Caco-2 (cell line): ENCODE results near the gene RNGTT. TPM values are rescaled to one million over a fixed set of nuclear protein-coding genes. Genes with fewer than 3 reads are reported as not detected.

Experiments
- BruUV-seq: library from RNA; stranded (reverse); fragments of 400-500 nt; replicated peaks from 2 replicates; lab custom pipeline; 2021; lab: Mats Ljungman, UMichigan
- CTCF ChIA-PET: fragments of 300-600 bp; sonication (Branson Sonifier 250); formaldehyde crosslinking; loops from one replicate; lab custom pipeline; 2022; ENCODE audit warnings: antibody characterized with exemption; lab: Charles Lee
- POLR2A ChIA-PET: fragments of 300-600 bp; sonication (Branson Sonifier 250); formaldehyde crosslinking; loops from one replicate; lab custom pipeline; 2022; ENCODE audit warnings: antibody characterized with exemption; lab: Charles Lee
- DNase-seq, 2 experiments: peaks; one replicate each; pipeline versions ENCODE4 v3.0.0 to v3.0.0-alpha.2; 2020 to 2022
- H3K27me3 ChIP-seq: replicated peaks from 2 replicates; pipeline ENCODE4 v1.6.0; 2011; ENCODE audit warnings: low read length; ENCODE audit not compliant: control insufficient read depth, insufficient read depth
- H3K36me3 ChIP-seq: 2 replicates; pipeline ENCODE4 v1.5.1; 2011; ENCODE audit warnings: low read length; ENCODE audit not compliant: control insufficient read depth, insufficient read depth
- H3K4me1 ChIP-seq: fragments of 250-450 bp; sonication (Bioruptor Pico); 2 replicates; pipeline ENCODE4 v1.5.1; 2020; ENCODE audit warnings: mild to moderate bottlenecking
- H3K4me3 ChIP-seq: 2 replicates; pipeline ENCODE4 v1.5.1; 2011; ENCODE audit warnings: low read depth, mild to moderate bottlenecking, control low read depth, low read length
- H3K9me3 ChIP-seq: fragments of 250-450 bp; sonication (Bioruptor Pico); 2 replicates; pipeline ENCODE4 v1.5.1; 2020; ENCODE audit warnings: mild to moderate bottlenecking, moderate library complexity
- H3K27ac Mint-ChIP-seq: one replicate; pipeline ENCODE4 v1.8.0; 2022; ENCODE audit warnings: mixed read lengths; ENCODE audit not compliant: unreplicated experiment
- H3K27me3 Mint-ChIP-seq: one replicate; pipeline ENCODE4 v1.8.0; 2022; ENCODE audit warnings: mixed read lengths; ENCODE audit not compliant: insufficient read depth, unreplicated experiment
- H3K36me3 Mint-ChIP-seq: one replicate; pipeline ENCODE4 v1.8.0; 2022; ENCODE audit warnings: mild to moderate bottlenecking, mixed read lengths; ENCODE audit not compliant: insufficient read depth, unreplicated experiment
- H3K4me1 Mint-ChIP-seq: one replicate; pipeline ENCODE4 v1.8.0; 2022; ENCODE audit warnings: low read depth, mixed read lengths; ENCODE audit not compliant: unreplicated experiment
- H3K4me3 Mint-ChIP-seq: one replicate; pipeline ENCODE4 v1.8.0; 2022; ENCODE audit warnings: mild to moderate bottlenecking, moderate library complexity, mixed read lengths; ENCODE audit not compliant: unreplicated experiment
- H3K9me3 Mint-ChIP-seq: one replicate; pipeline ENCODE4 v1.8.0; 2022; ENCODE audit warnings: mixed read lengths; ENCODE audit not compliant: unreplicated experiment
- intact Hi-C: fragments of 100-400 bp; cut with micrococcal nuclease; formaldehyde crosslinking; loops from one replicate; pipeline ENCODE4 v1.10.0; 2022; ENCODE audit not compliant: unreplicated experiment
- total RNA-seq: library from RNA; stranded (reverse); gene quantifications from 2 replicates; pipeline ENCODE4 v1.2.3, GENCODE V29; 2022
- TF ChIP-seq, protein P1 (sequence below), 2 experiments: fragments of 200-600 bp in 1 of 2; IDR thresholded peaks; 1 replicate in 1 of 2; 2 replicates in 1 of 2; pipeline versions ENCODE4 v1.5.1 to v1.8.0; 2011 to 2022; ENCODE audit warnings: antibody characterized with exemption in 1 of 2, control low read depth in 1 of 2, inconsistent platforms in 1 of 2, low read depth in 1 of 2, low read length in 1 of 2, mild to moderate bottlenecking in 1 of 2, moderate library complexity in 1 of 2; ENCODE audit not compliant: insufficient read depth in 1 of 2, severe bottlenecking in 1 of 2, unreplicated experiment in 1 of 2

Gene RNGTT
- total RNA-seq, 1 experiment from 2014 or later = 17.7 TPM

- DNase-seq = no peak
- TF ChIP-seq, protein P1, sequence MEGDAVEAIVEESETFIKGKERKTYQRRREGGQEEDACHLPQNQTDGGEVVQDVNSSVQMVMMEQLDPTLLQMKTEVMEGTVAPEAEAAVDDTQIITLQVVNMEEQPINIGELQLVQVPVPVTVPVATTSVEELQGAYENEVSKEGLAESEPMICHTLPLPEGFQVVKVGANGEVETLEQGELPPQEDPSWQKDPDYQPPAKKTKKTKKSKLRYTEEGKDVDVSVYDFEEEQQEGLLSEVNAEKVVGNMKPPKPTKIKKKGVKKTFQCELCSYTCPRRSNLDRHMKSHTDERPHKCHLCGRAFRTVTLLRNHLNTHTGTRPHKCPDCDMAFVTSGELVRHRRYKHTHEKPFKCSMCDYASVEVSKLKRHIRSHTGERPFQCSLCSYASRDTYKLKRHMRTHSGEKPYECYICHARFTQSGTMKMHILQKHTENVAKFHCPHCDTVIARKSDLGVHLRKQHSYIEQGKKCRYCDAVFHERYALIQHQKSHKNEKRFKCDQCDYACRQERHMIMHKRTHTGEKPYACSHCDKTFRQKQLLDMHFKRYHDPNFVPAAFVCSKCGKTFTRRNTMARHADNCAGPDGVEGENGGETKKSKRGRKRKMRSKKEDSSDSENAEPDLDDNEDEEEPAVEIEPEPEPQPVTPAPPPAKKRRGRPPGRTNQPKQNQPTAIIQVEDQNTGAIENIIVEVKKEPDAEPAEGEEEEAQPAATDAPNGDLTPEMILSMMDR (IDR thresholded peaks at IDR 0.05; ENCODE audit: insufficient read depth in 1 of 2, low read depth in 1 of 2, low read length in 1 of 2, severe bottlenecking in 1 of 2, unreplicated experiment in 1 of 2) = no peak
- BruUV-seq = no TSS peak
- Histone ChIP-seq H3K27me3 (no peaks in the 10 kb centered on the region), H3K9me3 (no peaks in the 10 kb centered on the region), H3K4me1 (0 out of 2 replicates have a peak, but pooled peaks cover 7% of the 10 kb centered on the region), H3K36me3 (no peaks in the 10 kb centered on the region), H3K4me3 (no peak overlapping the region)
- Mint-ChIP-seq H3K27ac (no peak overlapping the region), H3K4me3 (no peak overlapping the region), H3K4me1 (peaks cover 7% of the 10 kb centered on the region), H3K9me3 (no peaks in the 10 kb centered on the region), H3K27me3 (no peaks in the 10 kb centered on the region), H3K36me3 (peaks cover 12% of the 10 kb centered on the region)
- ChIA-PET POLR2A (no interaction called here), CTCF (no interaction called here)
- intact Hi-C loops = no loop called here
Measured at GRCh38 chr6:88920088-88920487, 43.3 kb downstream of the RNGTT start.

DNA sequence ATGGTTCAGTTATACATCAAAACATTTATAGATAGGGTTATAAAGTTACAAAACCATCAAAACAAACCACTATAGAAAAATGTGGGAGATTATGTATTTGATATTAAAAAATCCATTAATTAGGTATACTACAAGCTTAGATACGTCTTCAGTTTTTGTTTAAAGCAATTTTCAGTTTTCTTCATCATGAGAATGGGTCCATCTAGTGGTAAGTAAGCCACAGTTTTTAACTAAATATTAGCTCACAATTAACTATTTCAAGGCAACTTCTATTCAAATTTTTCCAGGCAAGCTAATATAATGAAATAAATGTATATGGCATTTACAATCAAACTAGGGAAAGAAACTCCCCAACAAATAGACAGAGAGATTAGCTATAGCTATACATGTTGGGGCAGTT, 44.4 kb downstream of the RNGTT start:
- intact Hi-C loops = no loop called here

DNA sequence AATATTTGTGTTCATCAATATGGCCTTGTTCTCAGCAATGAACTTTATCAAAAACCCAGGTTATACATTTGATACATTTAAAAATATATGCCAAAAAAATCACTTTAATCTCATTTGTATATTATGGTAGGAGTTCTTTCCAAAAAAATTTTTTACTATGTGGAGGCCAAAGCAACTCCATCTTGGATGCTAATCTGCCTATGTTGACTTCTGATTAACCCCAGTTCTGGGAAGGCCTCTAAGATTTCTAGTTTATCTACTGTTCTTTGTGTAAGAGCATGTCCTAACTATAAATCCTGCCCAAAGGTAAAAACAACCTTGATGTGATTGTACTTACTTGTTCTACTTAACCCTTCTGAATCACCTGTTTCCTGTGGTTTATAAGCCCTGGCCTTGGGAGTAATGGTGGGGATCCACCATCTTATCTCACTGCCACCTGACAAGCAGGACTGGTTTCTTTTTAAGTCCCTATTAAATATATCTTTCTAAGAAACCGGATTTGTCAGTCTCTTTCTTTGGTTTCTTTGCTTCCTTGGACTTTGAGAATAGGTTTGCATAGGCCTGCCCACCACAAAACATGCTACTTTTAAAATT, 46.7 kb downstream of the RNGTT start:
- Mint-ChIP-seq H3K4me3 (no peak overlapping the region), H3K9me3 (no peaks in the 10 kb centered on the region), H3K27me3 (no peaks in the 10 kb centered on the region), H3K4me1 (peaks cover 7% of the 10 kb centered on the region), H3K36me3 (peaks cover 6% of the 10 kb centered on the region), H3K27ac (no peak overlapping the region)
- BruUV-seq = no TSS peak
- POLR2A ChIA-PET = no interaction called here
- intact Hi-C loops = no loop called here
- peak in 1 of 2 experiments; percentile 3 for DNase-seq
- Histone ChIP-seq H3K9me3 (no peaks in the 10 kb centered on the region), H3K27me3 (no peaks in the 10 kb centered on the region), H3K4me1 (0 out of 2 replicates have a peak, but pooled peaks cover 7% of the 10 kb centered on the region), H3K4me3 (no peak overlapping the region), H3K36me3 (no peaks in the 10 kb centered on the region)
- TF ChIP-seq, protein P1 (IDR thresholded peaks at IDR 0.05; ENCODE audit: insufficient read depth in 1 of 2, low read depth in 1 of 2, low read length in 1 of 2, severe bottlenecking in 1 of 2, unreplicated experiment in 1 of 2) = no peak
- CTCF ChIA-PET = no interaction called here

More for the DNA sequence above, 44.4 kb downstream of the RNGTT start:
- Mint-ChIP-seq H3K9me3 (no peaks in the 10 kb centered on the region), H3K27ac (no peak overlapping the region), H3K4me3 (no peak overlapping the region), H3K36me3 (peaks cover 6% of the 10 kb centered on the region), H3K4me1 (peaks cover 7% of the 10 kb centered on the region), H3K27me3 (no peaks in the 10 kb centered on the region)
- TF ChIP-seq, protein P1 (IDR thresholded peaks at IDR 0.05; ENCODE audit: insufficient read depth in 1 of 2, low read depth in 1 of 2, low read length in 1 of 2, severe bottlenecking in 1 of 2, unreplicated experiment in 1 of 2) = peak in 1 of 2 experiments; percentile 21
- BruUV-seq = no TSS peak
- ChIA-PET CTCF (interaction anchor here (0.6 to 1.1 kb wide), 2 partner anchors 20 to 456 kb away, joined by 3 to 5 read pairs; no protein-coding TSS in a partner anchor), POLR2A (interaction anchor here (0.7 kb wide), 1 partner anchor 9 kb away, joined by 17 read pairs; no protein-coding TSS in a partner anchor)
- Histone ChIP-seq H3K36me3 (no peaks in the 10 kb centered on the region), H3K4me3 (no peak overlapping the region), H3K9me3 (no peaks in the 10 kb centered on the region), H3K27me3 (no peaks in the 10 kb centered on the region), H3K4me1 (0 out of 2 replicates have a peak, but pooled peaks cover 7% of the 10 kb centered on the region)
- DNase-seq = no peak
